ENCODE data around the gene APOL6.

The APOL6 gene

GRCh38 chr22:35717572-35717971, 69.3 kb downstream of the APOL6 start, which contains the start of gene APOL5:
Gene APOL5 (plus strand): TSS chr22:35717872. CDS start chr22:35717872, 0 bp downstream.
- Histone ChIP-seq H3K4me1 (ENCODE audit: control insufficient read depth, insufficient read depth, low read length) (no peaks in the 10 kb centered on the region), H3K27me3 (ENCODE audit: control insufficient read depth, insufficient read depth, low read length) (no peaks in the 10 kb centered on the region), H3K4me3 (ENCODE audit: low read depth, low read length) (no peak within 1 kb of the TSS), H3K9ac (ENCODE audit: low read depth, low read length) (no peak within 1 kb of the TSS), H3K9me3 (ENCODE audit: control insufficient read depth, insufficient read depth, low read length) (no peaks in the 10 kb centered on the region), H3K36me3 (ENCODE audit: control insufficient read depth, insufficient read depth, low read length) (no peaks in the 10 kb centered on the region)

All from iPS-15b (cell line).